Esophagus (tissue), 2 donors: ENCODE data around the gene KDM5B. TPM values are rescaled to one million over a fixed set of nuclear protein-coding genes. Genes with fewer than 3 reads are reported as not detected.

Experiments
- H3K27ac ChIP-seq, 2 donors: one replicate each; pipeline ENCODE4 v1.5.1; 2013; ENCODE audit warnings: low read depth in 2 of 2, mild to moderate bottlenecking in 2 of 2, inconsistent platforms in 1 of 2, low read length in 1 of 2, moderate library complexity in 1 of 2
- H3K27me3 ChIP-seq, 2 donors: one replicate each; pipeline ENCODE4 v1.6.1; 2013; ENCODE audit warnings: low read length in 2 of 2, control low read depth in 1 of 2, mild to moderate bottlenecking in 1 of 2; ENCODE audit not compliant: insufficient read depth in 2 of 2, control insufficient read depth in 1 of 2
- H3K36me3 ChIP-seq, 2 donors: one replicate each; pipeline ENCODE4 v1.6.1; 2013; ENCODE audit warnings: low read length in 1 of 2; ENCODE audit not compliant: control insufficient read depth in 2 of 2, insufficient read depth in 2 of 2
- H3K4me1 ChIP-seq, 2 donors: one replicate each; pipeline ENCODE4 v1.6.1; 2013; ENCODE audit warnings: low read length in 1 of 2; ENCODE audit not compliant: control insufficient read depth in 2 of 2, insufficient read depth in 2 of 2
- H3K4me3 ChIP-seq, 2 donors: one replicate each; pipeline ENCODE4 v1.5.1; 2013; ENCODE audit warnings: low read length in 2 of 2, mild to moderate bottlenecking in 2 of 2, low read depth in 1 of 2, moderate library complexity in 1 of 2
- H3K9me3 ChIP-seq, 2 donors: one replicate each; pipeline ENCODE4 v1.6.1; 2013; ENCODE audit warnings: mild to moderate bottlenecking in 2 of 2, low read depth in 1 of 2, low read length in 1 of 2, moderate library complexity in 1 of 2; ENCODE audit not compliant: control insufficient read depth in 2 of 2, insufficient read depth in 1 of 2
- WGBS, 2 donors: extraction: QIAGEN DNeasy Blood & Tissue Kit; methylation state at CpG; one replicate each; pipeline ENCODE4 v1.1.7; 2013; 5-methylcytosine and 5-hydroxymethylcytosine counted together
- polyA plus RNA-seq, 2 donors: library from polyadenylated mRNA; stranded (reverse); fragments of 200-250 nt; gene quantifications; one replicate each; pipeline ENCODE4 v1.2.3, GENCODE V29; 2013
- donor health status: healthy with polysubstance abuse.
- donor health status: Bipolar disorder and iron deficiency.

Gene KDM5B
- polyA plus RNA-seq, 2 donors, result 18.1 to 20.9 TPM

DNA sequence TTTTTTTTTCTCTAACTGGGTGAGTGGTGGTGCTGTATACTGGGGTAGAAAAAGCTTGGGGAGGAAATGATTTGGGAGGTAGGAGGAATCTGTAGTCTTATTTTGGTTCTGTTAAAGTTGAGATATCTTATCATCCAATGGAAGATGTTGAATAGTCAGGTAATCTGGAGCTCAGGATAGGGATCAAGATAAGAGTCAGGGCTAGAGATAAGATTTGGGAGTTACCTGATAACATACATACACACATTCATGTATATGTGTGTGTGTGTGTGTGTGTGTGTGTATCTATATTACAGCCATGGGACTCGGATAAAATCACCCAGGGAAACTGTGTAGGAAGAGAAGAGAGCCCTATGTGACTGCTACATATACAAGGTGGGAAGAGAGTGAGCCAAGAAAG is 10.6 kb upstream of the KDM5B start:
- no peaks in the 10 kb centered on the region for H3K9me3 ChIP-seq
- H3K4me3 ChIP-seq, result no peak overlapping the region
- H3K27me3 ChIP-seq, result no peaks in the 10 kb centered on the region
- H3K27ac ChIP-seq, result no peak overlapping the region
- no peaks in the 10 kb centered on the region for H3K36me3 ChIP-seq
- no peaks in the 10 kb centered on the region for H3K4me1 ChIP-seq
- 65 to 85% methylated on average over 1 of the region's 1 CpG for WGBS, 2 donors

DNA sequence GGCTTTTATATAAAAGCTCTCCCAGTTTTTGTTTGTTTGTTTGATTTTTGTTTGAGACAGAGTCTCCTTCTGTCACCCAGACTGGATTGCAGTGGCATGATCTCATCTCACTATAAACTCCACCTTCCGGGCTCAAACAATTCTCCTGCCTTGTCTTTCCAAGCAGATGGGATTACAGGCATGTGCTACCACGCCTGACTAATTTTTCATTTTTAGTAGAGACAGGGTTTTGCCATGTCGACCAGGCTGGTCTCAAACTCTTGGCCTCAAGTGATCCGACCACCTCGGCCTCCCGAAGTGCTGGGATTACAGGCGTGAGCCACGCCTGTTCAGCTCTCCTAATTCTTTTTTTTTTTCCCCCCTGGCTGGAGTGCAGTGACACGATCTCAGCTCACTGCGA is 6.9 kb upstream of the KDM5B start:
- H3K36me3 ChIP-seq, result no peaks in the 10 kb centered on the region
- no peak overlapping the region for H3K4me3 ChIP-seq
- WGBS, 2 donors, result 65 to 66% methylated on average over 10 of the region's 10 CpGs
- peaks cover 4 to 14% of the 10 kb centered on the region in 2 donors for H3K4me1 ChIP-seq
- no peak overlapping the region for H3K27ac ChIP-seq
- H3K27me3 ChIP-seq, result no peaks in the 10 kb centered on the region
- H3K9me3 ChIP-seq, result no peaks in the 10 kb centered on the region

DNA sequence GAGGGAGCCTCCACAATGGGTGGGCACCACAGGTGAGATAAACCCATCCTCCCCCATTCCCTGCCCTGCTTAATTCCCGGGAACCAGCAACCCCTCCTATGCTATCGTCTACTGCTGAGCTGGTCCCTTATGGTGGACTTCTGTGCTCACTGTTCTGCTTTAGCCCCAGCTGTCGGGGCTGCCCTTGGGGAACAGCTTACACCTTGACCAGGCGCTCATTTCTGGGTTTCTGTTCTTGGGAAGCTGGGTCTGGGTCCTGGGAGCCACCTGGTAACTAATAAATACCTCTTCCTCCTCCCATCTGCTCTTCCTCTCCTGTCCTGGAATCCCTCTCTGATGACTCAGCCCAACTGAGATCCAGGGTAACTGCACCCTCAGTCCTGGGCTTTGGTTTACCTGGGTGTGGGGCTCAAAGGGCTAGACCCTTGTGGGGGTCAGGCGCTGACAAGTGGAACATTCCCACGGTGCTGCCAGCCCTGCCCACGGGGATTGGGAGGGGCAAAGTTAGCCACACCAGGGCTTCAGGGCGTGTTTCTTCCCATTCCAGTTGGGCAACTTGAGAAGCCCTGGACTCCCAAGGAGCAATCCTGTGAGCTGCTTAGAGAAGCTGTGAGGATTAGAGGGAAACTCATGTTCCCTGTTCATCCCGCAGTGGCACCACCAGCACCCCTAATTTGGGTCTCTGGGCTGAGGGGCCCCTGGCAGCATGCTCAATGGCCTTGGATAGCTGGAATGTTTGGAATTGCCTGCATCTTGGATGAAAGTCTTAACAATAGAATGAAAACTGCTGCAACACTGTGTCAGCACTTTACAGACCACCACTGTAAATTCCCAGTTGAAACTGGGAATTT is 4.2 kb upstream of the KDM5B start:
- Histone ChIP-seq H3K4me1 (peaks cover 4 to 14% of the 10 kb centered on the region in 2 donors), H3K4me3 (peak overlapping the region; percentile 14 to 16), H3K9me3 (no peaks in the 10 kb centered on the region), H3K27ac (peak overlapping the region; percentile 54 to 93), H3K27me3 (no peaks in the 10 kb centered on the region), H3K36me3 (no peaks in the 10 kb centered on the region)
- 56 to 57% methylated on average over 9 of the region's 9 CpGs for WGBS, 2 donors

DNA sequence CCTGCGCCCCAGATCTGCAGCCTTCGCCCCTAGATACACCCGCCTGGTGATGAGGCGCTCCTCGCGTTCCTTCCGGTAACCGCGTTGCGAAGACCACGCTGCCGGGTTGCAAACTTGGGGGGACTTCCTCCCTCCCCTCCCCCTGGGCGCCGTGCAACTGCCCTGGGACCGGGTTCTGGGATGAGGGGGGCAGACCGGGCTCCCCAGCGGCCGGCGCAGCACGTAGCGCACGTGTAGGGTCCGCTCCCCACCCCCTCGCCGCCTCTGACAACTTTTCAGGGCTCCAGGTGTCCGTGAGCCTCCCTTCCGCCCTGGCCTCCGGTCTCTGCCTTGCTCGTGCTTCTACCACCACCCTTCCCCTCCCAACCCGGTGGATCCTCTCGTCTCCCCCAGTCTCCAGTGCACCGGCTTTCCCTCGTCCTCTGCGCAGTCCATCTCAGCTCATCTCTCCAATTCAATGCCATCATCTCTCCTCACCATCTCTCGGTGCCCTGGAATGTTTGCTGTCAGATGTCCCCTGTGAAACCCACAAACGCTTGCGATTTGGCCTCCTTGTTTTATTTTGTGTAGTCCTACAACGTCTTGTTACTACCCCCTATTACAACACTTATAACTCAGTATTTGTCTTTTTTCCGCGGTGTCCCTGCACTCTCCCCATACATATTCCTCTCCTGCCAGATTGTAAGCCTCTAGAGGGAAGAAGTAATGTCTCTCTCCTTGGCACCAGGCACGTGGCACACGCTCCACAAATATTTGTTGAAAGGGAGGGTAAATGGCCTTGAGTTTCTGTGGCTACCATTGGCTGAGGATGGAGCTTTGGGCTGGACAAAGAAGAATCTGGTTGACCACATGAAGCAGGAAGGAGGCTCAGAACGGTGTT is 3.3 kb upstream of the KDM5B start:
- Histone ChIP-seq H3K9me3 (no peaks in the 10 kb centered on the region), H3K4me1 (peaks cover 4 to 14% of the 10 kb centered on the region in 2 donors), H3K27ac (peak overlapping the region; percentile 62 to 93), H3K27me3 (no peaks in the 10 kb centered on the region), H3K4me3 (peak overlapping the region; percentile 65 to 82), H3K36me3 (no peaks in the 10 kb centered on the region)
- 6 to 7% methylated on average over 40 to 43 of the region's 43 CpGs for WGBS, 2 donors

DNA sequence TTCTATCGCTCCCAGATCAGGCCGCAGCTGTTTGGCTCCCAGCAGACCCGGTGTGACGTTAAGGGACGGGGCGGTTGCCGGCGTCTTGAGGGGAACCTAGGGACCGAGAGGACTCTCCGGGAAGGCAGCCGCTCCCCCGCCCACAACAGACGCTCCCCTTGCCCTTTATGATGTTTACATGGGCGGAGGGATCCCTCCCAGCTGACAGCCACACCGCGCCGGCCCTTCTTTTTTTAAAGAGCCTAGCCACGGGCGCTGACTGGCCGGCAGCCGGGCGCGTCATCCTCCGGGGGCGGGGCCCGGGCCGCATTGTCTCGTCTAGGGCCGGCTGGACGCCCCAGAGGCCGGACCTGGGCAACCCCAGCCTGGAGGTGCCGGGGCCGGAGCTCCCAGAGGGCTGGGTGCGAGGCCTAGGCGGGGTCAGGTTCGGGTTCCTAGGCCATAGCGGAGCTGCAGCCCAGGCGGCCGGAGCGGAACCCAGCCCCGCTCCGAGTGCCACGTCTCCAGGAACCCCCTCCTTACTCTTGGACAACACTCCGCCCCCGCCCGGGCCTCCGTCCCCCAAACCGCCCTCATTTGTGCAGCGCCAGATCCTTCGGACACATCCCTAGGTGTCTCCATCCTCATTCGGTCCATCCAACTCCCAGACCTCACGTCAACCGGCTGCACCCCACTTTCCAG is 2.5 kb upstream of the KDM5B start, which contains the start of gene PCAT6:
PCAT6 (plus strand) TSS at position 340 of the 681 bp plus-strand sequence.
- H3K27me3 ChIP-seq, result no peaks in the 10 kb centered on the region
- H3K4me3 ChIP-seq, result peak within 1 kb of the TSS; percentile 67 to 82
- no peaks in the 10 kb centered on the region for H3K36me3 ChIP-seq
- H3K27ac ChIP-seq, result peak within 1 kb of the TSS; percentile 86 to 93
- H3K9me3 ChIP-seq, result no peaks in the 10 kb centered on the region
- H3K4me1 ChIP-seq, result peaks cover 4 to 14% of the 10 kb centered on the region in 2 donors
- 0% methylated on average over 53 of the region's 53 CpGs for WGBS, 2 donors

DNA sequence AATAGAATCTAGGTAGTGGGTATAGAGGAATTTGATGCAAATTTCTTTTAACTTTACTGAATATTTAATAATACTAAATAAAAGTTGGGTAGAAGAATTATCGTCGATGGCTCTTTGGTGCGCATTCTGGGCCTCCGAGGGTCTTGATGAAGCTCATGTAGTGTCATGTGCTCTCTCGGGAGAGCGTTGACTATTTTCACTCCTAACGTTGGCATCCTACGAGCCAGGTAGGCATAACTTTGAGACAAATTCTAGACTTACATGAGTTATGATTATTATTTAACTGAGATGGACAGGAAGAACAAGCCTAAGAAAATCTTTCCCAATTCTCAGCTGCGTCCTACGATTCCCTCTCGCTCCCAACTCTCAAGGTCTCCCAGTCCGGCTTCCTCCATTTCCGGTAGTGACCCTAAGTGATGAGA is 2.0 kb upstream of the KDM5B start:
- WGBS, 2 donors, result 6% methylated on average over 13 of the region's 13 CpGs
- no peaks in the 10 kb centered on the region for H3K9me3 ChIP-seq

DNA sequence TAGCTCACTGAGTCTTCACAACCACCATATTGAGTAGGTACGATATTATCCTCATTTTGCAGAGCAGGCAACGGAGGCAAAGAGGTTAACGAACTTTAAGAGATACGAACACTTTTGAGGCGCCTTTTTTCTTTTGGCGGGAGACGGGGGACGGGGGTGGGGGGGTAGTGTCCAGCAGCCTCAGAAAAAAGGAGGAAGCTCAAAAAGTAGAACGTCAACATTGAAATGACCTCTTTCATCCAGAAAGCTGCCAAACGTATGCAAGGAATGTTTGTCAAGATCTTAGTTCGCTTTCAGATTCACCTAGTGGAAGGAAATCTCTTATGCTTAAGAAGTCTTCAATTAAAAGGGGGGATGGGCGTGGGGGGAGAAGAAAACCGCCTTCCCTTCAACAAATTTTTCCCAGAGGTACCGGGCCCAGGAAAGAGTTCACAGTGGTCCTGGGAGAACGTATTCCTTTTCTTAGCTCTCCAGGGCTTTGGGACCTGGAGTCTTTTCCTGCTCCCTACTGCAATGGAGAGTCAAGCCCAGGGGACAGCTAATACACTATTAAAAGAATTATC is 1.5 kb upstream of the KDM5B start:
- H3K9me3 ChIP-seq, result no peaks in the 10 kb centered on the region
- H3K4me1 ChIP-seq, result peaks cover 4 to 14% of the 10 kb centered on the region in 2 donors
- H3K27ac ChIP-seq, result no peak overlapping the region
- no peaks in the 10 kb centered on the region for H3K36me3 ChIP-seq
- H3K27me3 ChIP-seq, result no peaks in the 10 kb centered on the region
- no peak overlapping the region for H3K4me3 ChIP-seq
- 69 to 75% methylated on average over 15 of the region's 15 CpGs for WGBS, 2 donors

More for the DNA sequence above, 2.0 kb upstream of the KDM5B start:
- no peaks in the 10 kb centered on the region for H3K27me3 ChIP-seq
- no peaks in the 10 kb centered on the region for H3K36me3 ChIP-seq
- H3K27ac ChIP-seq, result peak overlapping the region; percentile 86 to 93
- peak overlapping the region; percentile 67 to 82 for H3K4me3 ChIP-seq
- peaks cover 4 to 14% of the 10 kb centered on the region in 2 donors for H3K4me1 ChIP-seq

DNA sequence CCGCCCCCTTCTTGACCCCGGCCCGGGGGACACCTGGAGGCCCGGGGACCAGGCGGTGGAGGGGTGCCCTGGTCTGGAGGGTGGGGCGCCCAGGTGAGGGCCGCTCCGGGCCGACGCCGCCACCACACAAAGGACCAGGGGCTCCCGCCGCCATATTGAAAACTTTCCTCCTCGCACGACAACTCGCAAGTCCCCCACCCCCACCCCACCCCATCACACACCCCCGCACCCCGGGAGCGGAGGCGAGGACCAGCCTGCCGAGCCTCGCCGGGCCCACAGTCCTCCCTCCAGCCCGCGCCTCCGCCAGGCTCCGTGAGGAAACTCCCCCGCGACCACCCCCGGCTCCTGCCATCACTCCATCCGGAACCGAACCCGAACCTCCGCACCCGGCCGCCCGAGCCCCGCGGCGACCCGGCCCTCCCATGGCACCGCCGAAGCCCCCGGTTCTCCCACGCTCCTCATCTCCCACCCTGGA is 733 bp downstream of the KDM5B start:
- H3K4me1 ChIP-seq, result peaks cover 3 to 10% of the 10 kb centered on the region in 2 donors
- no peaks in the 10 kb centered on the region for H3K27me3 ChIP-seq
- WGBS, 2 donors, result 0 to 1% methylated on average over 43 to 45 of the region's 45 CpGs
- peak overlapping the region; percentile 69 to 93 for H3K4me3 ChIP-seq
- H3K36me3 ChIP-seq, result no peaks in the 10 kb centered on the region
- H3K9me3 ChIP-seq, result no peaks in the 10 kb centered on the region
- H3K27ac ChIP-seq, result peak overlapping the region; percentile 86 to 90
